Measurements from ENCODE around the gene TRIM46.

Gene TRIM46, protein sequence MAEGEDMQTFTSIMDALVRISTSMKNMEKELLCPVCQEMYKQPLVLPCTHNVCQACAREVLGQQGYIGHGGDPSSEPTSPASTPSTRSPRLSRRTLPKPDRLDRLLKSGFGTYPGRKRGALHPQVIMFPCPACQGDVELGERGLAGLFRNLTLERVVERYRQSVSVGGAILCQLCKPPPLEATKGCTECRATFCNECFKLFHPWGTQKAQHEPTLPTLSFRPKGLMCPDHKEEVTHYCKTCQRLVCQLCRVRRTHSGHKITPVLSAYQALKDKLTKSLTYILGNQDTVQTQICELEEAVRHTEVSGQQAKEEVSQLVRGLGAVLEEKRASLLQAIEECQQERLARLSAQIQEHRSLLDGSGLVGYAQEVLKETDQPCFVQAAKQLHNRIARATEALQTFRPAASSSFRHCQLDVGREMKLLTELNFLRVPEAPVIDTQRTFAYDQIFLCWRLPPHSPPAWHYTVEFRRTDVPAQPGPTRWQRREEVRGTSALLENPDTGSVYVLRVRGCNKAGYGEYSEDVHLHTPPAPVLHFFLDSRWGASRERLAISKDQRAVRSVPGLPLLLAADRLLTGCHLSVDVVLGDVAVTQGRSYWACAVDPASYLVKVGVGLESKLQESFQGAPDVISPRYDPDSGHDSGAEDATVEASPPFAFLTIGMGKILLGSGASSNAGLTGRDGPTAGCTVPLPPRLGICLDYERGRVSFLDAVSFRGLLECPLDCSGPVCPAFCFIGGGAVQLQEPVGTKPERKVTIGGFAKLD

DNA sequence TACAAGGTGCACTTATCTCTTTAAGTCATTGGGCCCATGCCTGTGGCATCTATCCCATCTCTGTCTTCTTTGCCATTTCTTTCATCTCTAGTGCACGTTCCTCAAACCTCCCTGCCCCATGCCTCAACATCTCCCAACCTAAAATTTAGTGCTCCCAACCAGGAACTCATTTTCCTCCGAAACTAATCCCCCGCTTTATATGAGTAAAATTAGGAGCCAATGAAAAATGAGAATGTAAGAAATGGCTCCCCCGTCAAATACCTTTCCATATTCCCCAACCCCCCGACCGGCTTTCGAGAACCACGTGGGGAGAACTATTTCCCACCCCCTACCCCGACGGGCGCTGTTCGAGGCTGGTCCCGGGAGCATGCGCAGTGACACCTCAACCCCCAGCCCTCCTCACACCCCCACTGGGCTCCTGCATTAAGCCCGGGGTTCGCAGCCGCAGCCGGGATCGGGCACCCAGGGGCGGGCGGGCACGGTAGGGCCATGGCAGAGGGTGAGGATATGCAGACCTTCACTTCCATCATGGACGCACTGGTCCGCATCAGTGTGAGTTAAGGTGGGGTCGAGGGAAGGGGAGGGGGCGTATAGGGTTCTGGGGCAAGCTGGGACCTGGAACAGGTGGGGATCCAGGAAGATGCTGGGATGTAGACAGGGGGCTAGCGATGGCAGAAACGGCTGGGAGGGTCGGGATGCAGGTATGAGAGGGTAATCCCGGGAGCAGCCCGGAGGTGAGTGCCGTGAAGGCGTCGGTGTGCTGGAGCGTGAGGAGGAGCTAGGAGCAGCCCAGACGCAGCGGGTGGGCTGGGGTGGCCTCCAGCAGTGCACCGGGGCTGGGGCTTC lies at the start of gene TRIM46:
TSS of gene TRIM46 (plus strand) at position 372 of the 846 bp plus-strand sequence. CDS start at position 490, 118 bp downstream.
- peak; percentile 71 for DNase-seq (ENCODE audit: low spot score)

DNA sequence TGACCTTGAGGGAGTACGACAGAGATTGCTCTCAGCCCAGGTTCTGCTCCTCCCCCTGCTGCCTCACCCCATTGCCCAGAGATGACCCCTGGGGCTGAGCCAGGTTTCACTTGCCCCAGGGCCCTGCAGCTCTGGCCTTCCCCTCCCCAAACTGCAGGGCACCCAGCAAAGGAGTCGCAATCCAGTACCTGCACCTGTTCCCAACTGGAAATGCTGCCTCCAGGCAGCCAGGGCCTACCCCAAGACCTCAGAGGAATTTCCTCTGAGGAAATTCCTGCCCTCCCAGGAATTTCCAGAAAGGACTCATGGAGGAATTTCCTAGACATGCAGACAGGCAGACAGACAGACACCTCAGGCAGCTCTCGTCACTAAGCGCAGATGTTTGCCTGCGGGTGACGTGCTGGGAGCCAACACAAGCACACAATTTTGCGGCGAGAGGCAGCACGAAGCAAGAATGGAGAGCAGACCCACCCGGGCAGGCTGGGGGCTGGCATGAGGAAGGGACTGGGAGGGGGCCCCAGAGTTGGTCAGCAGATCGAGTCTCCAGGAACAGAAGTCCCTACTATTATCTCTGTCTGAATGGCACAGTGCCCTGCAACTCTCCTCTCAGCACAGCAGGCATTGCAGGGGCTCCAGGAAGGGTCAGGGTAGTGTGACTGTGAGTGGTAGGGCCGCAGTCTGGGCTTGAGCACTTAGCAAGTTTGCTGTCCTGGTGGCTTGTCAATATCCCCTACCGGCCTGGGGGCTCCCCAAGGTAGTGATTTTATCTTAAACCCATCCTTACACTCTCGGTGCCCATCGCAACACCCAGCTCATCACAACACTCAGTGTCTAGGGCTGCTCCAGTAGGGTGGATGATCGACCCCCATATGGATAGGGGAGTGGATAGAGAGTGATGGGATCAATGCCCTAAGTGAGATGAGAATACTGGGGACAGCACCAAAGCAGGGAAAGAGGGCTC lies 48.9 kb upstream of the TRIM46 start:
- DNase-seq (ENCODE audit: low spot score): no peak

DNA sequence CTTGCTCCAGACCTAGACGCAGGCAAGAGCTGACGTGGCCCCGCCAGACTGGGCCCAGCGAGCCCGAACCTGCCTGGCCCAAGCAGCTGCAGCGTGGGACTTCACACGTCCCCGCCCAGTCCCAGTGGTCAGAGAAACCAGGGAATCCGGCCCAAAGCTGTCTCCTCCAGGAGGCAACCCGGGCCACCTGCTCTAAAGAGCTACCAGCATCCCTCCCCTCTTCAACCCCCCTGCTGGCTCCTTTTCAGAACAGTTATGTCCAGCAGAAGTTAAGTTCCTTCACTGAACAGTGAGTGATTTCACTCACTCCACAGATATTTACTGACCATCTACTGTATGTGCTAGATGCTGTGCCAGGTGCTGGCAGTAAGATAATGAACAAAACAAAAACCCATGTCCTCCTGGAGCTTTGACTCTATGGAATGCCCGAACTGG lies 48.1 kb upstream of the TRIM46 start:
- DNase-seq (ENCODE audit: low spot score): no peak

DNA sequence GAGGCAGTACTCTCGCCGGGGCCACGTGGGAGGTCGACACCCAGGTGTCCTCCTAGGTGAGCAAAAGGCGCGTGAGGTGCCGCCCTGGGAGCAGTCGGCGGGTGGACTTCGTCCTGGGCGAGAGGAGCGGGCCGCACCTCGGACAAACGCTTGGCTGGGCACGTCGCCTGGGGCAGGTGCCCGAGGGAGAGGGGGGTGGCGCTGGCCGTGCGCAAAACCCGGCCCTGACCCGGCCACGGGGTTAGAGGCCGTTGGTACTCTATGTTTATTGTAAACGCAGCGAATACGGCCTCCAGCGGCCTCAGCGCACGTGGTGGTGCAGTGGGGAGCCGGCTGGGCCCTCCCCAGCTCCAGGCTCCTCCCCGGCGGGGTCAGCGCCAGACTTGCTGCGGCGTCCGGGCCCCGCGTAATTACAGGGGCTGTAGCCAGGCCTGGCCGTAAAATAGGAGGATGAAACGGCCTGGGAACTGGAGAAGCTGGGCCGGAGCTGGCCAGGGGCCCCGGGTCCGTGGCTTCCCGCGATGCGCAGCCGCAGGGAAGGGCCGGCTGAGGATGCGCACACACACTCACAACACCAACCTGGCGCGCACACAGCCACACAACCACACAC lies 47.6 kb upstream of the TRIM46 start:
- no peak for DNase-seq (ENCODE audit: low spot score)

DNA sequence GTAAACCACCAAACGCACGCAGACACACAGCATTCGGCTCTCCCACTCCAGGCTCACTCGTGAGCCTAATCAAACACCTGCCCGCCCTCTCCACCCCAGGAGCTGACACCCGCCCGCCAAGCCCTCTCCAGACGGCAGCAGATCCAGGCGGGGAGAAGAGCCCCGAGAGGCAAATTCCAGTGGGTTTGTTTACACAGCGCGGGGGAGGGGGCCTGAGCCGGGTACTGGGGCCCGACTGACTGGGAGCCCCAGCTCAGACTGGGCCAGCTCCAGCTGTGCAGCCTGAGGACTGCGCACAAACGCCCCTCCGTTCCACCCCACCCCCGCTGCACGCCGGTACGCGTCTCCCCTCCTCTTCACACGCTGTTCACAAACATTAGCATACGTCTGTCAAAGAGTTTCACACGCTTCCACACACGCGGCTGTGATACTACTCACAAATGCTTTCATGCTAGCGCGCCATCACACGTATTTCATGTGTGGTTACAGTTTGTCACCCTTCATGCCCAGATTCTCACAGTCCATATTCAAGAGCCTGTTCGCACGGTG lies 47.0 kb upstream of the TRIM46 start:
- DNase-seq (ENCODE audit: low spot score): no peak

DNA sequence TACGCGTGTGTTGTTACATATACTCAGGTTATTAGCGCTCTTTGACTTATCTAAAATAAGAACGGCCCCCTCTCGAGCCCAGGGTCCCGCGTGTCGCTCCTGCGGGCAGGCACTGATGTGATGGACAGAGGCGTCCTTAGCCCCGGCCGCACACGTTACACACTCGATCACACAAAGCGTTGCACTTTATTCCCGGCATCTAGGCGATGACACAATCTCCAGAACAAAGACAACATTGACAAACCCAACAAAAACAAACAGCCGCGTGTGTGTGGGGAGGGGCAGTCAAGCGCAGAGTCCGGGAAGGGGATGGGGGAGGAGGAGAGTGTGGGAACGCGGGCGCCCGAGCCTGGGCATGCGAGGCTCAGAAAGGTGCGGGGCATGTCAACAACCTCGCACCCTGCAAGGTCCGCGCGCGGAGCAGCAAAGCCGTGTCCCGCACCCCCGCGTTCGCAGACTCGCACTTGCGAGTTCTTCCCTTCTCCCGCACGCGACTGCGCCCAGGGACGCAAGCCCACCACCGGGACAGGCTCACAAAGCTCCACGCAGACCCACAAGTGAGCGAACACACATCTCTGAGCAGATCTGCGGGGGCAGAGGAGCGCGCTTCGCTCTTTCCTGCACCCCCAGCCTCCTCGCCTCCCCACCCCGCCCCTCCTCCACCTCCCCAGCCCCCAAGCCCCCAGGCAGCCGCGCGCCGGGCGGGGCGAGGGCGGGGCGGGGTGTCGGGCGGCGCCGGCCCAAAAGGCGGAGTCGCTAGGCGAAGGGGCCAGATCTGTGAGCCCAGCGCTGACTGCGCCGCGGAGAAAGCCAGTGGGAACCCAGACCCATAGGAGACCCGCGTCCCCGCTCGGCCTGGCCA lies 46.3 kb upstream of the TRIM46 start, which contains the start of gene EFNA1:
TSS of gene EFNA1 (plus strand) at position 772 of the 862 bp plus-strand sequence. CDS start 102 bp downstream, outside the sequence.
- DNase-seq (ENCODE audit: low spot score): no peak

DNA sequence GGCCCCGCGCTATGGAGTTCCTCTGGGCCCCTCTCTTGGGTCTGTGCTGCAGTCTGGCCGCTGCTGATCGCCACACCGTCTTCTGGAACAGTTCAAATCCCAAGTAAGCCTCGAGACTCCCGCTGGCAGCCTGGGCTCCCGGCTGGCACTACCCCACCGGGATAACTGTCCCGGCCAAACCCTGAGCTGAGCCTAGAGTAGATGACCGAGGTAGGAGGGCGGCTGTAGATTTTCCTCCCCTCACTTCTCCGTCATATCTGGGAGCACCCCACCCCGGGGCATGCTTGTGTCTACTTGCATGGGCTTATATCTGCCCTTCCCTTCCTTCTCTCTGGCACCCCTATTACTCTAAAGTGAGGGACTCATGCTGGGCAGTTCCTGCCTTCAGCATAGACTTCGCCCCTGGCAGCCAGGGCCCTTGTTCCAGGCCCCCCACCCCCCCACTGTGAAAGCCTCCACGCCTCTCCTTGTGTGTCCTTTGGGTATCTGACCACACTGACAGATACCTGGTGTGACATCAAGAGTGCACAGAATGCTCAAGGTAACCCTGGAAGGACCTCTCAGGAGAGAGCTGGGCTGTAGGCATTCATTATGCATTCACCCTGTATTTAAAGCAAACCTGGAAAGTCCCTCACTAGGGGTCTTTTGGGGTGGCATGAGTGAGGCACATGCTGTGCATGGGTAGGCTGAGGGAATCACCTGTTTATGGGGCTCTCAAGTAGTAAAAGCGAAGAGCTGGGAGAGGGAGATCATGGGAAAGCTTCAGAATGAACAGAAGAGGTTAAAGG lies 45.5 kb upstream of the TRIM46 start:
- DNase-seq (ENCODE audit: low spot score): no peak

DNA sequence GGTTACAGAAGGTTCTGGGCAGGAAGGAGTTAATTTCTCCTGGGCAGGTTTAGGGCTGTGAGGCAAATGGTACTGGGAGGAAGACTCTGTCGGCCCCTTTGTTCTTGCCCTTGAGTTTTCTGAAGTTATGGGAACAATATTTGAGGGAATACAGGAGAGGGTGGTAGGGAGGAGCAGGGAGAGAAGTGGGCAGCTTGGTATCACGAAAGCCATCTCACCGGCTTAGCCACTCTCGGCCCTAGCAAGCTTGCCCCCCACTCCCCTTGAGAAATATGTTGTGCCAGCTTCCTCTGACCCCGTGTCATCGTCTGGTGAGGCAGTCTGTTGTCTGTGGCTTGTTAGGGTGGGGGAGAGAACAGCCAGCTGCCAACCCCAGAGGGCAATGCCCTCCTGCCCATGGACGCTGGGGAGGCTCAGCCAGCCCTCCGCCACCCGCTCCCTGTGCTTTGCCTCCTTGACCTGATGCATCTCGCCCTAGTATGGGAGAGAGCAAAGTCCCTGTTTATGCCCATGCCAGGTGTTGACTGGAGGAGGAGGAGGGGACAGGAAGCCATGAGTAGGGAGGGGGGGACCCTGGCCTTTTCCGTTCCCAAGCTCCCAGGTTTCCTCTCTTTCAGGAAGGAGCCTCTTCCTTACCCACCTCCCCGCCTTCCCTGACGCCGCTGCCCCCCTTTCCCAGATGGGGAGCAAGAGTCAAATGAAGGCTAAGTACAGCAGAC lies 44.7 kb upstream of the TRIM46 start:
- DNase-seq (ENCODE audit: low spot score): no peak

DNA sequence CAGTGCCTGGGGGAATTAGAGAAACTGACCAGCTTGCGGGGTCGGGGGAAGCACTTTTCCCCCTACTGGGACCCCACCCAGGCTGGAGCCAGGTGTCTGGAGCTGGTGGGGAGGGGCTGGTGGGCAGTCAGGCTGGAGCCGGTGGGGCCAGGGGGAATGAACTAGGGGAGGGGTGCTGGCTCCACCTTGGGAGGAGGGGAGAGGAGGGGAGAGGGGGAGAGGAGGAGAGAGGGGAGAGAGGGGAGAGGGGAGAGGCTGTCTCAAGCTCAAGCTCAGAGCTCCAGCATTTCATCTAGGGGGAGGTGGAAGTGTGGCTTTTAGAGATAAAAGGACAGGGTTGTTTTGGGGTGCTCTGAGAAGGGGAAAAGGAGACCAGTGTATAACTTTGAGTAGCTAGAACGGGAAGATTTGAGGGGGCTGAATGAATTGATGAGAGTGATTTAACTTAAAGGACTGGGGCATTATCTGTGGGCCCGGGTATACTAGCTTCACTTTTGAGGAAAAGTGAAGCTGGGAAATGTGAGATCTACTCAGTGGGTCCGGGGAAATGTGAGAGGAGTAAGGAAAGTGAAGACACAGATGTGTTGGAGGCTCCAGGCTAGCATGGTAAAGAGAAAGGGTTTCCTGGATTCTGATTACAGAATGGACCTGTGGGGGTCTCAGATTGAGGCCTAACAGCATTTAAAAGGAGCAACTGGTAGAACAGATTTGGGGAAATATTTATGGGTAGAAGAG lies 43.2 kb upstream of the TRIM46 start:
- DNase-seq (ENCODE audit: low spot score): no peak

DNA sequence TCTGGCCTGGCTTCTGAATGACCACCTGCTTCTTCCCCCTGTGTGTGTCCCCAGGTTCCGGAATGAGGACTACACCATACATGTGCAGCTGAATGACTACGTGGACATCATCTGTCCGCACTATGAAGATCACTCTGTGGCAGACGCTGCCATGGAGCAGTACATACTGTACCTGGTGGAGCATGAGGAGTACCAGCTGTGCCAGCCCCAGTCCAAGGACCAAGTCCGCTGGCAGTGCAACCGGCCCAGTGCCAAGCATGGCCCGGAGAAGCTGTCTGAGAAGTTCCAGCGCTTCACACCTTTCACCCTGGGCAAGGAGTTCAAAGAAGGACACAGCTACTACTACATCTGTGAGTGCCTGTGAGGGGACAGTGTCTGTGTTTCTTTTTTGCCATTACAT lies 42.4 kb upstream of the TRIM46 start:
- DNase-seq (ENCODE audit: low spot score): no peak

DNA sequence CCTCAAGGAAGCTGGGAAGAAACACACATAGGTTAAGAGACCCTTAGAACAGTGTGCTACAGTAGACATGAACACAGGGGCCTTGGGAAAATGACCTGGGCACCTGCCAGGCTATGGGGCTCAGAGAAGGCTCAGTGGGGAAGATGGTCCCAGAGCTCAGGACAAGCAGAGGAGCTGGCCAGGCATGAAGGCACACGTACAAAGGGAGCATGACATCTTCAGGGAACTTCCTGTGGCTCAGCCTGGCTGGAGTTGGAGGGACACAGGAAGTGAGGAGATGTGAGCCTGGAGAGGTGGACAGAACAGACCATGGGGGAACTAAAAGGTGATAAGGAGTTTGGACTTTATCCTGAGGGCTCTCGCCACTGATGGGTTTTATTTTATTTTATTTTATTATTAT lies 41.8 kb upstream of the TRIM46 start:
- no peak for DNase-seq (ENCODE audit: low spot score)

DNA sequence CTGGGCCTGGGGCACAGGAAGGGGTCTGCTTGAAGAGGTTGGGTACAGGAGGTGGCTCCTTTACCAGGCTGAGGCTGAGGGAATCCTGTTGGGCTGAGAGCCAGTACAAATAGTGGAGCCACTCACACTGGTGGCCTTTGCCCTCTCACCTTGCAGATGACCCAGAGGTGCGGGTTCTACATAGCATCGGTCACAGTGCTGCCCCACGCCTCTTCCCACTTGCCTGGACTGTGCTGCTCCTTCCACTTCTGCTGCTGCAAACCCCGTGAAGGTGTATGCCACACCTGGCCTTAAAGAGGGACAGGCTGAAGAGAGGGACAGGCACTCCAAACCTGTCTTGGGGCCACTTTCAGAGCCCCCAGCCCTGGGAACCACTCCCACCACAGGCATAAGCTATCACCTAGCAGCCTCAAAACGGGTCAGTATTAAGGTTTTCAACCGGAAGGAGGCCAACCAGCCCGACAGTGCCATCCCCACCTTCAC lies 39.8 kb upstream of the TRIM46 start:
- DNase-seq (ENCODE audit: low spot score): no peak

DNA sequence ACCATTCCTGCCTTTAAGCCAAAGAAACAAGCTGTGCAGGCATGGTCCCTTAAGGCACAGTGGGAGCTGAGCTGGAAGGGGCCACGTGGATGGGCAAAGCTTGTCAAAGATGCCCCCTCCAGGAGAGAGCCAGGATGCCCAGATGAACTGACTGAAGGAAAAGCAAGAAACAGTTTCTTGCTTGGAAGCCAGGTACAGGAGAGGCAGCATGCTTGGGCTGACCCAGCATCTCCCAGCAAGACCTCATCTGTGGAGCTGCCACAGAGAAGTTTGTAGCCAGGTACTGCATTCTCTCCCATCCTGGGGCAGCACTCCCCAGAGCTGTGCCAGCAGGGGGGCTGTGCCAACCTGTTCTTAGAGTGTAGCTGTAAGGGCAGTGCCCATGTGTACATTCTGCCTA lies 39.3 kb upstream of the TRIM46 start:
- no peak for DNase-seq (ENCODE audit: low spot score)

DNA sequence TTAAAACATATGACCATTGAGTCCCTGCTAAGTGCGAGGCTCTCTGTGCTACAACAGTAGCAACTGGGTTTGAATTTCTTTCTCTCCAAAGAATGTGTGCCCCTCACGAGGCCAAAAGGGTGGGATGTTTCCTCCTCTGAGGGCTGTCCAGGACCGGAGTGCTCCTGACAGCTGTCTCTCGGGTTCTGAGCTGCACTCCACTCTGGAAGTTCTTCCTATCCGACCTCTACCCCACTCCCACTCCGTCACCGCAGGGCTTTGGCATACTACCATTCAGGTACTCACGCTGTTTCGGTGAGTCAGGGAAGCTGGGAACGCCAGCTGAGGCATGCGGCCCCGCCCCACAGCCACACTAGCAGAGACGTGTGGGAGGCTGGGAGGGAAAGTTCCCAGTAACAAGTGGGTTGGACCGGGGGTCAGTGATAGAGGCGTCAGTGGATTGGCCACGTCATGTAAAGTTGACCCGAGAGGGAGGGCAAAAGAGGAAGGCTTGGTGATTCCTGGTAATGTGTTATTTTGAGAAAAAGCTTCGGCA lies 38.7 kb upstream of the TRIM46 start:
- DNase-seq (ENCODE audit: low spot score): peak; percentile 89

DNA sequence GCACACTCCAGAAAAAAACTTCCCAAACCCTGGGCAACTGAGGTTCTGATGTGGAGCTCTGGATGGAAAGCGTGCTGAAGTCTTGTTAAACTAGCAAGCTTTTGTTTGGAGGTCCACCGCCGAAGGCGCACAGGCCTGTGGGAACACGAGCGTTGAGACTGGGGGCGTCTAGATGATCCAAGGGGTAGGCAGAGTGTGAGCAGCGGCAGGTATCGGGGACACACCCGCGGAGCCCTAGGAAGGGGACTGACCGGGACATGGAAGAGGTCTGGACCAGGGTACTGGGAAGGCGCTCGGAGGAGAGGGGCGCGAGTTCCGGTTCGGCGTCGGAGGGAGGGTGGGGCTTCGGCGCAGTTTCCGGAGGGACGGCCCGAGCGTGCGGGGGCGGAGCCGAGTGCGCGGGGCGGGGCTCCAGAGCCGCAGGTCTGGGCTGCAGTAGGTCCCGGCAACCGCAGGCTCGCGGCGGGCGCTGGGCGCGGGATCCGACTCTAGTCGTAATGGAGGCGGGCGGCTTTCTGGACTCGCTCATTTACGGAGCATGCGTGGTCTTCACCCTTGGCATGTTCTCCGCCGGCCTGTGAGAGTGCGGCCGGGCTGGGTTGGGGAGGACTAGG lies 38.1 kb upstream of the TRIM46 start, which contains the start of gene SLC50A1:
TSS of gene SLC50A1 (plus strand) at position 438 of the 614 bp plus-strand sequence. CDS start at position 498, 60 bp downstream.
- peak; percentile 96 for DNase-seq (ENCODE audit: low spot score)

DNA sequence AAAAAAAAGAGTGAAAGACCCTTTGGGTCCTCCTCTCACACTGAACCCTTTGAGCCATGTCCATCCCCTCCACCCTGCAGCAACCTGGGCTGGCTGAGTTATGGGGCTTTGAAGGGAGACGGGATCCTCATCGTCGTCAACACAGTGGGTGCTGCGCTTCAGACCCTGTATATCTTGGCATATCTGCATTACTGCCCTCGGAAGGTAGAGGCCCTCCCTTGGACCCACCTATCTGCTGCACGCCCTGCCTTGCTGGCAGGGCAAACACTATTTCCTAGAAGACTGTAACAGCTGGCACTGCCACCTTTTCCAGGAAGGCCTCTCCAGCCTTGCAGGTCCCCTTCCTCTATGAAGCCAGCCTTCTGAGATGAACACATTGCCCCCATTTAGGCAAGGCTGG lies 36.9 kb upstream of the TRIM46 start:
- no peak for DNase-seq (ENCODE audit: low spot score)

Data from AG08395 (cell line).